HCT116 (cell line): Measurements from ENCODE around the gene RPAIN. TPM values are rescaled to one million over a fixed set of nuclear protein-coding genes. Genes with fewer than 3 reads are reported as not detected.

Source experiments
- ATAC-seq: fragments of 200-7000 bp; cut with Tn5 transposase; 2 replicates; pipeline ENCODE4 v1.9.1; 2020; ENCODE audit warnings: mild to moderate bottlenecking, moderate library complexity
- BruUV-seq: library from RNA; stranded (reverse); fragments of 400-500 nt; replicated peaks from 2 replicates; lab custom pipeline; 2021; lab: Mats Ljungman, UMichigan
- CTCF ChIA-PET: fragments of 300-600 bp; sonication (Branson Sonifier 250); formaldehyde crosslinking; loops from one replicate; lab custom pipeline; 2021; ENCODE audit warnings: antibody characterized with exemption; lab: Charles Lee
- POLR2A ChIA-PET: fragments of 300-600, 350-600 bp; sonication (Branson Sonifier 250); formaldehyde crosslinking; loops from one replicate; lab custom pipeline; 2021; ENCODE audit warnings: antibody characterized with exemption; lab: Charles Lee
- RAD21 ChIA-PET, 2 experiments: fragments of 300-600 bp; sonication (Branson Sonifier 250); formaldehyde crosslinking; loops; one replicate each; lab custom pipeline; 2023; ENCODE audit warnings: low total read pairs in 2 of 2; ENCODE audit not compliant: uncharacterized antibody in 2 of 2, unreplicated experiment in 2 of 2, low non-redundant PET in 1 of 2; lab: Charles Lee
- DNase-seq: peaks from one replicate; pipeline ENCODE4 v3.0.0-alpha.2; 2010; ENCODE audit warnings: low read depth, low spot score
- H2AFZ ChIP-seq: fragments of 200-600 bp; shearing (Covaris generic), sonication (generic); 2 replicates; pipeline ENCODE4 v1.6.1; 2017; ENCODE audit warnings: low read depth, mixed run types, mixed read lengths, antibody characterized with exemption, low read length; ENCODE audit not compliant: poor library complexity, severe bottlenecking
- H3K27ac ChIP-seq: 2 replicates; pipeline ENCODE4 v1.5.1; 2012; ENCODE audit warnings: low read depth, low read length
- H3K27me3 ChIP-seq: fragments of 200-600 bp; sonication (generic); 2 replicates; pipeline ENCODE4 v1.6.1; 2016; ENCODE audit warnings: mixed run types, low read length, mixed read lengths; ENCODE audit not compliant: insufficient read depth
- H3K36me3 ChIP-seq, 2 experiments: fragments of 200-500 bp in 1 of 2; fragments of 200-600 bp in 1 of 2; sonication (Bioruptor generic) in 1 of 2; sonication (generic) in 1 of 2; 2 replicates each; pipeline versions ENCODE4 v1.5.1 to v1.6.1; 2014 to 2016; ENCODE audit warnings: low read length in 2 of 2, inconsistent platforms in 1 of 2, mixed read lengths in 1 of 2, mixed run types in 1 of 2; ENCODE audit not compliant: insufficient read depth in 2 of 2, control insufficient read depth in 1 of 2
- H3K4me1 ChIP-seq, 2 experiments: fragments of 200-600 bp in 1 of 2; sonication (generic) in 1 of 2; 2 replicates each; pipeline versions ENCODE4 v1.5.1 to v1.6.1; 2012 to 2017; ENCODE audit warnings: low read length in 2 of 2, inconsistent platforms in 1 of 2, mild to moderate bottlenecking in 1 of 2, mixed read lengths in 1 of 2, mixed run types in 1 of 2, moderate library complexity in 1 of 2; ENCODE audit not compliant: insufficient read depth in 2 of 2, control insufficient read depth in 1 of 2
- H3K4me2 ChIP-seq: fragments of 200-600 bp; sonication (generic); 2 replicates; pipeline ENCODE4 v1.6.1; 2017; ENCODE audit warnings: mixed run types, low read length, mixed read lengths
- H3K4me3 ChIP-seq, 2 experiments: fragments of 200-600 bp in 1 of 2; sonication (generic) in 1 of 2; replicated peaks in 1 of 2; 2 replicates each; pipeline ENCODE4 v1.5.1; 2011 to 2016; ENCODE audit warnings: low read length in 2 of 2, control low read depth in 1 of 2, low read depth in 1 of 2, mild to moderate bottlenecking in 1 of 2, mixed read lengths in 1 of 2, mixed run types in 1 of 2
- H3K79me2 ChIP-seq: fragments of 200-600 bp; sonication (generic); 2 replicates; pipeline ENCODE4 v1.6.1; 2017; ENCODE audit warnings: mild to moderate bottlenecking, mixed run types, low read length, moderate library complexity, mixed read lengths; ENCODE audit not compliant: insufficient read depth
- H3K9ac ChIP-seq: fragments of 200-600 bp; sonication (generic); 2 replicates; pipeline ENCODE4 v1.6.1; 2016; ENCODE audit warnings: low read length, mixed read lengths
- H3K9me2 ChIP-seq: fragments of 200-600 bp; sonication (generic), shearing (Covaris generic); 2 replicates; pipeline ENCODE4 v1.6.1; 2017; ENCODE audit warnings: mixed run types, mild to moderate bottlenecking, moderate library complexity; ENCODE audit not compliant: insufficient read depth
- H3K9me3 ChIP-seq, 2 experiments: fragments of 200-500 bp in 1 of 2; fragments of 200-600 bp in 1 of 2; sonication (Bioruptor generic) in 1 of 2; sonication (generic) in 1 of 2; 2 replicates each; pipeline ENCODE4 v1.6.1; 2014 to 2017; ENCODE audit warnings: low read length in 2 of 2, mixed read lengths in 2 of 2, inconsistent platforms in 1 of 2, low read depth in 1 of 2, mild to moderate bottlenecking in 1 of 2, mixed run types in 1 of 2, moderate library complexity in 1 of 2; ENCODE audit not compliant: control insufficient read depth in 1 of 2, insufficient read depth in 1 of 2
- H4K20me1 ChIP-seq: fragments of 200-600 bp; sonication (generic), shearing (Covaris generic); 2 replicates; pipeline ENCODE4 v1.6.1; 2017; ENCODE audit warnings: mixed run types, mild to moderate bottlenecking, moderate library complexity; ENCODE audit not compliant: insufficient read depth
- ATF3 ChIP-seq: IDR thresholded peaks from 2 replicates; pipeline ENCODE4 v1.6.1; 2012
- CBX3 ChIP-seq: IDR thresholded peaks from 2 replicates; pipeline ENCODE4 v1.6.1; 2012; ENCODE audit warnings: low read depth
- CEBPB ChIP-seq: IDR thresholded peaks from 2 replicates; pipeline ENCODE4 v1.6.1; 2012; ENCODE audit warnings: low read depth
- CTCF ChIP-seq, 3 experiments: fragments of 200-600 bp in 1 of 3; sonication (generic) in 1 of 3; IDR thresholded peaks in 2 of 3; conservative IDR thresholded peaks in 1 of 3; 2 replicates each; pipeline ENCODE4 v1.5.1; 2012 to 2017; ENCODE audit warnings: low read depth in 2 of 3, low read length in 2 of 3, antibody characterized with exemption in 1 of 3, borderline replicate concordance in 1 of 3, control low read depth in 1 of 3, mild to moderate bottlenecking in 1 of 3, mixed read lengths in 1 of 3, mixed run types in 1 of 3, moderate library complexity in 1 of 3; ENCODE audit not compliant: insufficient read depth in 1 of 3
- EGR1 ChIP-seq: IDR thresholded peaks from 2 replicates; pipeline ENCODE4 v1.6.1; 2012; ENCODE audit warnings: low read depth
- ELF1 ChIP-seq: IDR thresholded peaks from 2 replicates; pipeline ENCODE4 v1.6.1; 2012; ENCODE audit warnings: low read depth, borderline replicate concordance
- EZH2phosphoT487 ChIP-seq: fragments of 200-600 bp; IDR thresholded peaks from 2 replicates; pipeline ENCODE4 v1.6.1; 2018; ENCODE audit warnings: antibody characterized with exemption, borderline replicate concordance
- FOSL1 ChIP-seq: IDR thresholded peaks from 2 replicates; pipeline ENCODE4 v1.6.1; 2012; ENCODE audit warnings: low read depth
- MAX ChIP-seq: IDR thresholded peaks from 2 replicates; pipeline ENCODE4 v1.6.1; 2012
- POLR2A ChIP-seq: IDR thresholded peaks from 2 replicates; pipeline ENCODE4 v1.7.0; 2011; ENCODE audit warnings: borderline replicate concordance; ENCODE audit not compliant: insufficient read depth, insufficient read length; ENCODE audit errors: extremely low read depth
- POLR2AphosphoS5 ChIP-seq: IDR thresholded peaks from 2 replicates; pipeline ENCODE4 v1.6.1; 2011; ENCODE audit warnings: mild to moderate bottlenecking, low read depth, low read length, moderate library complexity
- REST ChIP-seq: IDR thresholded peaks from 2 replicates; pipeline ENCODE4 v1.6.1; 2012; ENCODE audit warnings: low read depth
- SIN3A ChIP-seq: IDR thresholded peaks from 2 replicates; pipeline ENCODE4 v1.6.1; 2012; ENCODE audit warnings: low read depth
- SP1 ChIP-seq: IDR thresholded peaks from 2 replicates; pipeline ENCODE4 v1.6.1; 2012; ENCODE audit warnings: low read depth
- TCF7L2 ChIP-seq: IDR thresholded peaks from 2 replicates; pipeline ENCODE4 v1.7.0; 2011; ENCODE audit warnings: borderline replicate concordance, inconsistent platforms; ENCODE audit not compliant: insufficient read depth, insufficient read length; ENCODE audit errors: extremely low read depth
- YY1 ChIP-seq: IDR thresholded peaks from 2 replicates; pipeline ENCODE4 v1.6.1; 2011; ENCODE audit warnings: low read length, low read depth, moderate library complexity, mild to moderate bottlenecking; ENCODE audit not compliant: insufficient replicate concordance; ENCODE audit errors: extremely low read depth
- ZFX ChIP-seq: fragments of 450-650 bp; IDR thresholded peaks from 2 replicates; pipeline ENCODE4 v1.6.1; 2017
- ZNF274 ChIP-seq: fragments of 200-500 bp; sonication (Bioruptor generic); IDR thresholded peaks from 2 replicates; pipeline ENCODE4 v1.6.1; 2014; ENCODE audit warnings: mild to moderate bottlenecking, low read depth, low read length, inconsistent platforms
- intact Hi-C: fragments of 100-400 bp; cut with micrococcal nuclease; formaldehyde crosslinking; loops from 2 replicates; pipeline ENCODE4 v1.10.0; 2022
- total RNA-seq: library from RNA; stranded (reverse); gene quantifications from one replicate; pipeline ENCODE4 v1.2.1, GENCODE V29; 2021; ENCODE audit not compliant: unreplicated experiment
- TF ChIP-seq, protein P1 (sequence below): IDR thresholded peaks from 2 replicates; pipeline ENCODE4 v1.6.1; 2011; ENCODE audit warnings: mild to moderate bottlenecking, low read length, moderate library complexity; ENCODE audit not compliant: insufficient replicate concordance; ENCODE audit errors: extremely low read depth

The RPAIN gene
- total RNA-seq, 1 experiment from 2014 or later: 67.9 TPM

DNA sequence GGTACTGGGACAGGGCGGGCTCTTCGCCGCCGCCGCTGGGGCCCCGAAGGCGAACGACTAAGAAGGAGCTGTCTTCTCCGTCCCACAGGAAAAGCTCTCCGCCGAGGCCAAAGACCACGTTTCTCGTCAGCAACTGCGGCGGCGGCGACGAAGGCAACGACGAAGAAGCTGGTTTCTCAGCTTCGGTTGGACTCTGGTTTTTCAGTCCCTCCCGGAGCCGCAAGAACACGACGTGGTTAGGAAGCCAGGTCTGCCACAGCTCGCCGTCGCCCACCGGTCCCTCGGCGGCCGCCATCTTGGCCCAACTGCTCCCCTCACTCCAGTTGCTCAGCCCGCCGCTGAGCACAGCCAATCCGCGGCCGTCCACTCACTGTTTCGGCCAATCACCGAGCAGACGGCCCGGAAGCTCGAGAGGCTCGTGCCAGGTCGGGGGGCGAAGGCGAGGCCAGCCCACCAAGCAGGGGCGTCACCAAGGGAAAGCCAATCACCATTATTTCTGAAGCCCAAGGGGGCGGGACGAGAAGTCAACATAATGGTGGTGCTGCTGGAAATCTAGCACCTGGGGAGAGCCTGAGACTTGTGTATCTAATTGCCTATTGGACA is 525 bp upstream of the RPAIN start, which contains the start of gene NUP88:
TSS of gene NUP88 (minus strand) at position 307 of the 603 bp plus-strand sequence. CDS start at position 295, 12 bp downstream.
- H3K27ac ChIP-seq: peak within 1 kb of the TSS; percentile 80
- peak within 1 kb of the TSS; percentile 96 for H3K4me2 ChIP-seq
- POLR2A ChIA-PET: interaction anchor here (0.8 to 1.3 kb wide), 10 partner anchors 8 to 228 kb away, joined by 3 to 7 read pairs (median 4); partner anchors contain the start of genes C1QBP, DHX33 and ZNF594
- intact Hi-C loops: no loop called here
- peak within 1 kb of the TSS; percentile 85 to 98 for H3K4me3 ChIP-seq
- RAD21 ChIA-PET: no interaction called here
- H3K9me2 ChIP-seq: no peaks in the 10 kb centered on the region
- peaks cover 19 to 33% of the 10 kb centered on the region in 2 experiments for H3K4me1 ChIP-seq
- no TSS peak for BruUV-seq
- peaks cover 30 to 36% of the 10 kb centered on the region in 2 experiments; a peak in 3 of 4 replicates for H3K36me3 ChIP-seq
- no peak within 1 kb of the TSS for H2AFZ ChIP-seq
- peaks cover 86% of the 10 kb centered on the region for H3K79me2 ChIP-seq
- DNase-seq (peak; percentile 95), ATAC-seq (peak; percentile 95)
- no peaks in the 10 kb centered on the region for H3K9me3 ChIP-seq
- H3K27me3 ChIP-seq: no peaks in the 10 kb centered on the region
- CTCF ChIA-PET: interaction anchor here (0.8 to 1.6 kb wide), 2 partner anchors 12 to 20 kb away, joined by 6 to 12 read pairs; partner anchors contain the start of gene C1QBP
- peak within 1 kb of the TSS; percentile 98 for H3K9ac ChIP-seq
- H4K20me1 ChIP-seq: no peaks in the 10 kb centered on the region
- TF ChIP-seq ZNF274: no peak
- TF ChIP-seq ATF3: no peak
- TF ChIP-seq POLR2A: peak; percentile 77
- TF ChIP-seq YY1: peak; percentile 94
- TF ChIP-seq CBX3: no peak
- no peak for TF ChIP-seq FOSL1
- peak; percentile 88 for TF ChIP-seq POLR2AphosphoS5
- no peak for TF ChIP-seq EZH2phosphoT487
- TF ChIP-seq TCF7L2: no peak
- TF ChIP-seq SIN3A: peak; percentile 41; the same call in 1 of the 2 replicates
- TF ChIP-seq ELF1: no peak
- TF ChIP-seq MAX: no peak
- TF ChIP-seq REST: no peak
- no peak for TF ChIP-seq CEBPB
- TF ChIP-seq ZFX: peak; percentile 57; the same call in 1 of the 2 replicates
- TF ChIP-seq EGR1: no peak
- TF ChIP-seq SP1: peak; percentile 92
- TF ChIP-seq, protein P1, sequence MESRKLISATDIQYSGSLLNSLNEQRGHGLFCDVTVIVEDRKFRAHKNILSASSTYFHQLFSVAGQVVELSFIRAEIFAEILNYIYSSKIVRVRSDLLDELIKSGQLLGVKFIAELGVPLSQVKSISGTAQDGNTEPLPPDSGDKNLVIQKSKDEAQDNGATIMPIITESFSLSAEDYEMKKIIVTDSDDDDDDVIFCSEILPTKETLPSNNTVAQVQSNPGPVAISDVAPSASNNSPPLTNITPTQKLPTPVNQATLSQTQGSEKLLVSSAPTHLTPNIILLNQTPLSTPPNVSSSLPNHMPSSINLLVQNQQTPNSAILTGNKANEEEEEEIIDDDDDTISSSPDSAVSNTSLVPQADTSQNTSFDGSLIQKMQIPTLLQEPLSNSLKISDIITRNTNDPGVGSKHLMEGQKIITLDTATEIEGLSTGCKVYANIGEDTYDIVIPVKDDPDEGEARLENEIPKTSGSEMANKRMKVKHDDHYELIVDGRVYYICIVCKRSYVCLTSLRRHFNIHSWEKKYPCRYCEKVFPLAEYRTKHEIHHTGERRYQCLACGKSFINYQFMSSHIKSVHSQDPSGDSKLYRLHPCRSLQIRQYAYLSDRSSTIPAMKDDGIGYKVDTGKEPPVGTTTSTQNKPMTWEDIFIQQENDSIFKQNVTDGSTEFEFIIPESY: no peak
- no peak for TF ChIP-seq CTCF (IDR thresholded peaks at IDR 0.05 in 2 of 3, conservative IDR thresholded peaks at IDR 0.05 in 1 of 3; ENCODE audit: borderline replicate concordance in 1 of 3, insufficient read depth in 1 of 3, low read depth in 2 of 3, low read length in 2 of 3)
